Thoracic aorta (tissue), 2 donors: Measurements from ENCODE around the gene TNFRSF14. TPM values are rescaled to one million over a fixed set of nuclear protein-coding genes. Genes with fewer than 3 reads are reported as not detected.

Experiments
- ATAC-seq: fragments of 150-250 bp; one replicate; pipeline ENCODE4 v1.8.0; 2017; ENCODE audit warnings: low read depth; ENCODE audit not compliant: insufficient number of reproducible peaks, low FRiP score
- DNase-seq: peaks from one replicate; pipeline ENCODE4 v3.0.0-alpha.2; 2020; ENCODE audit warnings: low spot score
- H3K27ac ChIP-seq, 2 donors: fragments of 200-600 bp; sonication (generic); 1 replicate in 1 of 2; 2 replicates in 1 of 2; pipeline ENCODE4 v1.5.1; 2016; ENCODE audit warnings: mild to moderate bottlenecking in 2 of 2, moderate library complexity in 2 of 2
- H3K27me3 ChIP-seq: fragments of 200-600 bp; sonication (generic); replicated peaks from 2 replicates; pipeline ENCODE4 v1.6.0; 2016; ENCODE audit warnings: mild to moderate bottlenecking; ENCODE audit not compliant: insufficient read depth
- H3K36me3 ChIP-seq: fragments of 200-600 bp; sonication (generic); one replicate; pipeline ENCODE4 v1.5.1; 2016
- H3K4me1 ChIP-seq, 2 donors: fragments of 200-600 bp; sonication (generic); 1 replicate in 1 of 2; 2 replicates in 1 of 2; pipeline versions ENCODE4 v1.5.1 to v1.6.0; 2016; ENCODE audit warnings: low read depth in 2 of 2, mild to moderate bottlenecking in 1 of 2; ENCODE audit not compliant: control insufficient read depth in 1 of 2
- H3K4me3 ChIP-seq: fragments of 200-600 bp; sonication (generic); 2 replicates; pipeline ENCODE4 v1.5.1; 2016; ENCODE audit warnings: mild to moderate bottlenecking
- H3K9me3 ChIP-seq: fragments of 200-600 bp; sonication (generic); 2 replicates; pipeline ENCODE4 v1.5.1; 2016
- total RNA-seq, 2 donors: library from RNA; depleted of rRNA; stranded (reverse); fragments of >200 nt; gene quantifications; one replicate each; pipeline versions ENCODE4 v1.1.0 to v1.2.3, GENCODE V29; 2016
- TF ChIP-seq, protein P1 (sequence below): fragments of 200-600 bp; sonication (generic); IDR thresholded peaks from one replicate; pipeline ENCODE4 v1.5.1; 2019; ENCODE audit warnings: antibody characterized with exemption

The TNFRSF14 gene
- total RNA-seq, 2 donors from 2014 or later, result 29.6 to 55.6 TPM

DNA sequence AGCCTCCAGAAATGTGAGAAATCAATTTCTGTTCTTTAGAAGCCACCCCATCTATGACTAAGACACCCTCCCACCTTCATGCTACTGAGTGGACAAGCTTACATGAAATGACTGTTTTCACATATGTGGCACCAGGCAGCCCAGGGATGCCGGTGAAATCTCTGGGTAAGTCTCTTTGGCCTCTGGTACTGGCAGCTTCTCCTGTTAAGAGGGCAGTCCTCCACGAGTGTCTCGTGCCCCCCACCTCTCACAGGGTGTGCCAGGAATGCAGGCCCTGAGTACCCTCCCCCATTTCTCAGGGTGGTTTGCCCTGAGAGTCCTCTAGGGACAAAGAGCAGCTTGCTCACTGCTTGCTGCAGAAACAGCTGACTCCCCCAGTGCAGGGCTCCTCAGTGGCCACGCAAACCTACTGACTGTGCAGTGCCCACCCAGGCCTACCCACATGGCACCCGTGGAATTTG lies 27.2 kb downstream of the TNFRSF14 start:
- no peak overlapping the region for H3K27ac ChIP-seq
- no peaks in the 10 kb centered on the region for H3K36me3 ChIP-seq
- DNase-seq (no peak), ATAC-seq (no peak)
- no peaks in the 10 kb centered on the region for H3K9me3 ChIP-seq
- H3K4me3 ChIP-seq, result no peak overlapping the region
- no peaks in the 10 kb centered on the region for H3K27me3 ChIP-seq
- H3K4me1 ChIP-seq, result peaks cover 4 to 23% of the 10 kb centered on the region in 2 donors
- TF ChIP-seq, protein P1, sequence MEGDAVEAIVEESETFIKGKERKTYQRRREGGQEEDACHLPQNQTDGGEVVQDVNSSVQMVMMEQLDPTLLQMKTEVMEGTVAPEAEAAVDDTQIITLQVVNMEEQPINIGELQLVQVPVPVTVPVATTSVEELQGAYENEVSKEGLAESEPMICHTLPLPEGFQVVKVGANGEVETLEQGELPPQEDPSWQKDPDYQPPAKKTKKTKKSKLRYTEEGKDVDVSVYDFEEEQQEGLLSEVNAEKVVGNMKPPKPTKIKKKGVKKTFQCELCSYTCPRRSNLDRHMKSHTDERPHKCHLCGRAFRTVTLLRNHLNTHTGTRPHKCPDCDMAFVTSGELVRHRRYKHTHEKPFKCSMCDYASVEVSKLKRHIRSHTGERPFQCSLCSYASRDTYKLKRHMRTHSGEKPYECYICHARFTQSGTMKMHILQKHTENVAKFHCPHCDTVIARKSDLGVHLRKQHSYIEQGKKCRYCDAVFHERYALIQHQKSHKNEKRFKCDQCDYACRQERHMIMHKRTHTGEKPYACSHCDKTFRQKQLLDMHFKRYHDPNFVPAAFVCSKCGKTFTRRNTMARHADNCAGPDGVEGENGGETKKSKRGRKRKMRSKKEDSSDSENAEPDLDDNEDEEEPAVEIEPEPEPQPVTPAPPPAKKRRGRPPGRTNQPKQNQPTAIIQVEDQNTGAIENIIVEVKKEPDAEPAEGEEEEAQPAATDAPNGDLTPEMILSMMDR, result no peak

DNA sequence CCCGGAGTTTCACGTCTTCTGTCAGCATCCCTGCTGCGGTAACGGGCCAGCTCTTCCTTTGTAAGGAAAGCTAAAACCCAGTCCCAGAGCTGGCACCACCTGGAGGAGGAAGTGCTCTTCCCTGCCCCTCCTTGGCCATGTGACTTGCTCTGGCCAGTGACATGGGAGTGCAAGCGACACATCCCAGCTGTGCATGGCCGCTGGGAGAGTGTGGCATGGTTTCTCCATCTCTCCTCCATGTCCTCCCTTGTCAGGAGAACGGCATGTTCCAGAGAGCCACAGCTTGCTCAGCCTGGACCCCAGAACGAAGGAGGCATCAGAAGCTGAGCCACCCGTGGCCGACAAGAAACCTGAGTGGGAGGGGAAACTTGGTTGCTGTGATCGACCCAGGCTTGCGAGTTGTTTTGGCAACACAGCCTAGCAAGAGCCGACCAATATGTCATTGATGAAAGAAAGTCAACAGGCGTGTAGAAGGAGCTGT lies 27.7 kb downstream of the TNFRSF14 start:
- no peak overlapping the region for H3K4me3 ChIP-seq
- TF ChIP-seq, protein P1, result no peak
- ATAC-seq (no peak), DNase-seq (no peak)
- H3K27me3 ChIP-seq, result no peaks in the 10 kb centered on the region
- no peaks in the 10 kb centered on the region for H3K9me3 ChIP-seq
- H3K27ac ChIP-seq, result no peak overlapping the region
- no peaks in the 10 kb centered on the region for H3K36me3 ChIP-seq
- H3K4me1 ChIP-seq, result peaks cover 4 to 23% of the 10 kb centered on the region in 2 donors

DNA sequence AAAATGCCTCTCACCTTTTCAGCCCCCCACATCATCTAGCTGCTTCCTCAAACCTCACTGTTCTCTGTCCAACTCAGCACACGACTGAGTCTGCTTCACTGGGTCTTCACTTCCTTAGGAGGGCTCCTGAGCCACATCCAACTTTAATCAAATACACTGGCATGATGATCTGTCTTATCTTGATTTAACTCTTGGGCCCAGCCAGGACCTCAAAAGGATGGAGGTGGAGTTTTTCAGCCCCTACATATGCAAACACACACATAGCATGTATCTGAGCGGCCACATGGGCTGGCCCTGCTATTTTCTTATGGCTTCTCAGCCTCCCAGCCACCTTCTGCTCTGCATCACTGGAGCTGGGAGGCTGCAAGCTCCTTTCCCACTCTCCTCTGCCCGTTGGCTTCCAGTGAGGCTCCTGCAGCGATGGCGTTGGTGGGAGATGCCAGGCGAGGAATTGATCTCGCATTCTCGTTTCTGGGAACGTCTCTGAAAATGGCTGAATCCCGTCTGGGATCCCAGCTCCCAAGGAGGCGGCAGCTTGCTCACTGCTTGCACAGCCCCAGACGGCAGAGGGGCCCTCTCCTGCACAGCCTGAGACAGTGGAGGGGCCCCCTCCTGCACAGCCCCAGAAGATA lies 28.6 kb downstream of the TNFRSF14 start:
- no peaks in the 10 kb centered on the region for H3K9me3 ChIP-seq
- H3K4me1 ChIP-seq, result peaks cover 4 to 23% of the 10 kb centered on the region in 2 donors
- H3K27ac ChIP-seq, result peak overlapping the region; percentile 88 to 89
- TF ChIP-seq, protein P1, result no peak
- DNase-seq (no peak), ATAC-seq (no peak)
- peak overlapping the region; percentile 90 for H3K4me3 ChIP-seq
- no peaks in the 10 kb centered on the region for H3K27me3 ChIP-seq
- H3K36me3 ChIP-seq, result no peaks in the 10 kb centered on the region

DNA sequence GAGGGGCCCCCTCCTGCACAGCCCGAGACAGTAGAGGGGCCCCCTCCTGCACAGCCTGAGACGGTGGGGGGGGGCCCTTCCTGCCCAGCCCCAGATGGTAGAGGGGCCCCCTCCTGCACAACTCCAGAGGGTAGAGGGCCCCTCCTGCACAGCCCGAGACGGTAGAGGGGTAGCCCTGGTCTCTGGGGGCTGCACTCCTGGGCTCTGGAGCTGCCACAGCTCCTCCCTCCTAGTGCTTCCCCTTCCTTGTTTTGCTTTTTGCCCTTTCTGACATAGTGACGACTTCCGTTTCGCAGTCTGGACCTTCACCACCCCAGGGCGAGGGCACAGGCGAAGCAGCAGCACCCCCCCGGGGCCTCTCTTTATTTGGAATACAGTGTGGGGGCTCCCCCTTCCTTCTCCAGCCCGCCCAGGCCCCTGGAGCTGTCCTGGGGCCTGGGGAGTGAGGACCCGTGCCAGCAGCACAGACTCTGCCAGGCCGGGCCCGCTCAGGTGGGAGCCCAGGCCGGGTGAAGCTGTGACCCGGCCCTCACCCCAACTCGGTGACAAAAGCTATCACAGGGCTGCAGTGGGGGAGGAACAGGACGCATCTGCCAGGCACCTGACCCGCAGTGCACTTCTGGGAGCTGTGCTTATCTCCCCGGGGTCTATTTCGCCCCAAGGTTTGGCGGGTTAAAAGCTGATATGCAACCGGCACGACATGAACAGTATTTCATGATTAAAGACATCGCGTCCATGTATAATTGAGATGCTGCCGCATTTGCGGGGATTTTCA lies 29.3 kb downstream of the TNFRSF14 start:
- DNase-seq, result peak; percentile 28

More for the DNA sequence above, 29.3 kb downstream of the TNFRSF14 start:
- peaks cover 4 to 23% of the 10 kb centered on the region in 2 donors for H3K4me1 ChIP-seq
- H3K27ac ChIP-seq, result peak overlapping the region; percentile 88 to 89
- peak overlapping the region; percentile 90 for H3K4me3 ChIP-seq
- no peaks in the 10 kb centered on the region for H3K36me3 ChIP-seq
- TF ChIP-seq, protein P1, result no peak
- no peaks in the 10 kb centered on the region for H3K27me3 ChIP-seq
- H3K9me3 ChIP-seq, result no peaks in the 10 kb centered on the region
- peak; percentile 10 for ATAC-seq
